Measurements from ENCODE around the gene BATF.

Gene BATF

GRCh38 chr14:75501080-75501479 is 21.2 kb upstream of the BATF start:
- DNase-seq: no peak

- no peak for DNase-seq
Observed at GRCh38 chr14:75504411-75504810, 17.9 kb upstream of the BATF start.

GRCh38 chr14:75506930-75507329 is 15.3 kb upstream of the BATF start:
- no peak for DNase-seq

- DNase-seq: peak; percentile 55
Observed at GRCh38 chr14:75510547-75510946, 11.7 kb upstream of the BATF start.

DNA sequence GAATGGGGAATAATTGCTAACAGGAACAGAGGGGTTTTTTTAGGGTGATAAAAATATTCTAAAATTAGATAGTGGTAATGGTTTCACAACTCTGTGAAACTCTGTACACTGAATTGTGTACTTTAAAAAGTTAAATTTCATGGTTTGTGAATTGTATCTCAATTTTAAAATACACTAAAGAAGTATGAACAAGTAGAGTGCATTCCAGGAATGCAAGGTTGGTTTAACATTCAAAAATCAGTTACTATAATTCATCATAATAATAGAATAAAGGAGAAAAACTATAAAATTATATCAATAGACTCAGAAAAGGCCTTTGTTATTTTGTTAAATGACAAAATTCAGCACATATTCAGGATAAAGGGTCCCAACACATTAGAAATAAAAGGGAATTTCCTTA is 11.1 kb upstream of the BATF start:
- DNase-seq: no peak

GRCh38 chr14:75513911-75514672 is 8.2 kb upstream of the BATF start:
- DNase-seq: no peak

GRCh38 chr14:75514673-75515628 is 7.3 kb upstream of the BATF start:
- peak; percentile 92 for DNase-seq

- peak; percentile 68 for DNase-seq
Observed at GRCh38 chr14:75515629-75515996, 6.7 kb upstream of the BATF start.

GRCh38 chr14:75518625-75519024 is 3.6 kb upstream of the BATF start:
- DNase-seq: peak; percentile 57

DNA sequence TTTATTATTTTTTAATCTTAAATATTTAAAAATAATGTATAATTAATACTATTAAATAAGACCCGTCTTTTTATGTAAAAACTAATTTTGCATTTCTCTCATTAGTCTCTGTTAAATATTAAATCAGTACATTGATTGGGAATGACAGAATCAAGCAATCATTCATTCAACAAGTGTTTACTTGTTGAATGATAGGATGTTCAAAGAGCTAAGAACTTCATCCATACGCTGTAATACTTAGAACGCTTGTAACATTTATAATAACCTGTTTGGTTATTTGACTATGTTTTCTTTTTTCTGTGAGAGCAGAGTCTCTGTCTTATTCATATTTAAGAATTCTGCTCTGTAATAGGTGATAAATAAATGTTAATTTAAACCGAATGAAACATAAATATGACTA is 2.9 kb upstream of the BATF start:
- DNase-seq: no peak

DNA sequence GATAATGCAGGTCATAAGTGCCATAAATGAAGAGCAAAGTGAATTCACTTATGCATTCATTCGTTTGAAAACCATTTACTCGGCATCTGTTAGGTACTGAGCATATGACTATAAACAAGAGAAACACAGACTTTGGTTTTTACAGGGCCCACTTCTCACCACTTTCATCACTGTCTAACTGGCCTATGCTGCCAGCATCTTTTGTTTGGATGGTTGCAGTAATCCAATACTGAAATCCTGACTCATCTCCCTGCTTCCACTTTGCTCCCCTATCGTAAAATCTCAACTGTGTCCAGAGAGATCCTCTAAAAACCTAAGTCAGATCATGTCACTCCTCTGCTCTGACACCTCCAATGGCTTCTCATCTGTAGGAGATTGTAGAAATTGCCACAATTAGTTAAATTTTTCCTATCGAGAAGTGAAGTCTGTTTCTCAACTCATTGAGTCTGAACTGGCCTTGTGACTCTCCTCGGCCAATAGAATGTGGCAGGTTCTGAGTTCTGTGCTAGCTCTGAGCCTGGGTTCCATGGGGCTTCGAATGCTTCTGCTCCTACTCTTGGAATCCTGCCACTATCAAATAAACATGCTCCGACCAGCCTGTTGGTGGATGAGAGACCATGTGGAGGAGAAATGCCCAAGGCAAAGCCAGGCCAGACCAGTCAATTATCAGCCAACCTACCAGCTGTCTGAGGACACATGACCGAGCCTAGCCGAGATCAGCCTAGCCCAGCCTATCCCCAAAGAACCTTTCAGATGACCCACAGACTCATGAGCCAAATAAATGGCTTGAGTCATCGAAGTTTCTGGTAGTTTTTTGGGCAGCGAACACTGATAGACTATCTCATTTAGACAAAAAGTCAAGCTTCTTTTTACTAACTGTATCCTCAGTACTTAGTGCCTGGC is 2.2 kb upstream of the BATF start:
- DNase-seq: peak; percentile 55

DNA sequence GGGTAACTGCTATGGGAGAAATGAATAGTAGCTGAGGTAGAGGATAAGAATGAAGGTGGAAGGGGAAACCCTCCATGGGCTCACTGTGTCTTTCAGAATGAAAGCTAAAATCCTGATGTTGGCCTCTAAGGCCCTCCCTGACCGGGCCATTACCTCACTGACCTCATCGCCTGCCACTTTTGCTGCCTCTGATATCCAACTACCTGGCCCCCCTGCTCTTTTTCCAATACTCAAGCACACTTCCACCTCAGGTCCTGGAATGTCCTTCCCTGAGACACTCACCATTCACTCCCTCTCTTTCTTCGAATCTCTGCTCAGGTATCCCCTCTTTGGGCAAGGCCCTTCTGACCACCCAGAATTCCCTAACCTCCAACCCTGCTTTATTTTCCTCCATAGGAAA is 1.4 kb upstream of the BATF start:
- no peak for DNase-seq

- DNase-seq: peak; percentile 50
Observed at GRCh38 chr14:75521415-75522199, 662 bp upstream of the BATF start.

DNA sequence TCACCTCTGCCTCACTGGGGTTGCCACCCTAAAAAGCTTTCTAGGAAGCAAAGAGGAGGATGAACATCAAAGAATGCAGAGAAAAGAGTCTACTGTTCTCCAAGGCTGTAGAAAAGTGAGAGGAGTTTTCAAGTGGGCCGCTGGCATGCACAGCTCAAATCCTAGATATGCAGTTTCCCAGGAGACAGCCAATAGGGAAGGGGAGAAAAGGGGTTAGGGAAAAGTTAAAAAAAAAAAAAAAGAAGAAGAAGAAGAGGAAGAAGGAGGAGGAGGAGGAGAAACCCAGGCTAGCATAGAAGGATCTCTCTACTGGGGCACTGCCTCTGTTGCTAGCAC is 682 bp downstream of the BATF start:
- no peak for DNase-seq

DNA sequence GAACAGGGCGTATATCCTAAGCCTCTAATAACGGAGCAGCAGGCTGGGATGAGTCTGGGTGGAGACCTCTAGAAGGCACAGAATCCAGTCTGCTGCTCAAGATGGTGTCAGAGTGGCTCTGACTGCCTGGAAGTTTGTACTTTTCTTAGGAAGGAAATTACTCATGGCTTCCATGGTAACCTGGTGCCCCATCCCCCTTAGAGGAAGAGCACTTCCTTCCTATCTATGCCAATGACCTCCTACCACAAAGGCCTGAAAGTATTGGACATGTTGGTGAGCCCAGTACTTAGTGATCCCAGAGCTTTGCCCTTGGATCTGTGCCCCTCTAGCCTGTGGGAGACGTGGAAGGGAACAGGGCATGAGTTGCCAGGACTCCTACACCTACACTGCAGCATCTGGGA is 1.5 kb downstream of the BATF start:
- DNase-seq: peak; percentile 59

- no peak for DNase-seq
Observed at GRCh38 chr14:75525969-75526368, 3.7 kb downstream of the BATF start.

DNA sequence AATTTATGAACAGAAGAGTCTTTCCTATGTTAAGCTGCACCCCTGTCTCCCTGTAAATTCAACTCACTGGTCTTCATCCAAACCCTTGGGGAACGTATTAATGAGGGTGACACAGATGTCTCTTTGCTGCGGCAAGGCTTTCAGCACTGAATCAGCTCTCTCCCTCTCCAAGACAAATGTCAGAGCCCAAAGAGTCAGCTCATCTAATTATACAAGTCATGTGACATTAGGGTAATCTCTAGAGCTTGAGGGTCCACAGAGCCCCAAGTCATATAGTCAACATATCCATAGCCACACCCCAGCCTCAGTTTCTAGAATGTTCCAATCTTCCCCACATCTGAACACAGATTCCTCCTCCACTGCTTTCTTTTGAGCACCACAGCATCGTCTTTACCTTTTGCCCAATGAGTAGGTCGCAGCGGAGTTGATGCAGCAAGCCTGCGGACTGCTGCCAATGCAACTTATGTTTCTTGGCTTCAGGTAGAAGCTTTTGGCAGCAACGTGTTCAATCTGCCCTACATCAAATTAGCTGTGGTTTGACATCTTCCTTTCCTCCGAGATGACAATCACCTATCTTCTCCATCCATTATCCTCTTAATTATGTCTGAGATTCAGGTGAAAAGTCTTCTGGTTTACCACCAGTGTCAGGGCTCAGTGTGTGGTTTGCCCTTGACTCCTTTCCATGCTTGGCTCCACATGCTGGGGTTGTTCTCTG is 5.3 kb downstream of the BATF start:
- DNase-seq: no peak

DNA sequence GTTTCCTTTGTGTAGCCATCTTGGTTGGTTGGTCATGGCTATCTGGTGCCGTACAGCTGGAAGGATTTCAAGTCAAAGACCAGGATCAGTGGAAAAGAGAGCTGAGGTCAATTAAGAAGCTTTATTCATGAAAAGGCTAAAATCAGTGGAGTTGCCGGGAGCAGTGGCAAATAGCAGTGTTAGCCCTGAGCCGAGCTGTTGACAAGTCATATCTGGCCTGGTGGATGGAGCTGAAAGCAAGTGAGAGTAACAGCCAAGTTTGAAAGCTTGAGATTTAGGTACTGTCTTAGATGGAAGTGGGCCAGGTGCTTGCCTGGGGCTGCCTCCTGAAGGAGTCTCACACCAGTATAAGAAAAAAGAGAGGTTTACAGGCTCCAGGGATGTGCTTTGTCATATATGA is 9.0 kb downstream of the BATF start:
- no peak for DNase-seq

DNA sequence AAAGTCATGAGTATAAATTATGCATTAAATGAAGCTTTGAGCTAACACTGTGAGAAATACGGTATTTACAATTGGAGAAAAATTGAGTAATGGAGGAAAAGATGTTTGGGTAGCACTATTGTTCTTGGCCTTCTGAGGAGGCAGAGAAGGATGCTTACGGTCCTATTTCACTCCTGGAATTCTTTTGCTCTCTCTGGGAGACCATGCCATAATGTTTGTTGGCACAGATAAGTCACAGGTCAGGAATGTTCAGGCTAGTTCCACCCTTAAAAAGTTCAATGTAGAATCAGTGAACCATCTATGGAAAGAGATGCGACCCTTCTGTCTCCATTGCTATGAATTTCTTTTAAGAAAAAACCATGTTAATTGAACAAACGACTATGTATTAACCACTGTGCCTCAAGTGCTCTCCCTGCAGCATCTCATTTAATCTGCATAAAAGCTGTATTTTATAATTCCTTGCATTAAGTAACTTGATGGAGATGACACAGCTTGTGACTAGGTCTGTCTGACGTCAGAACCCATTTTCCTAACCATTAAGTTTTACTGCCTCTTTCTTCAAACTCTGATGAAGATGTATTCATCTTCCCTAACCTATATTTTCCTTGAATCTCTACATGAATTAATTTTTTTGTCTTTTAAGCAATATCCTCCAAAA is 9.5 kb downstream of the BATF start:
- peak; percentile 30 for DNase-seq

DNA sequence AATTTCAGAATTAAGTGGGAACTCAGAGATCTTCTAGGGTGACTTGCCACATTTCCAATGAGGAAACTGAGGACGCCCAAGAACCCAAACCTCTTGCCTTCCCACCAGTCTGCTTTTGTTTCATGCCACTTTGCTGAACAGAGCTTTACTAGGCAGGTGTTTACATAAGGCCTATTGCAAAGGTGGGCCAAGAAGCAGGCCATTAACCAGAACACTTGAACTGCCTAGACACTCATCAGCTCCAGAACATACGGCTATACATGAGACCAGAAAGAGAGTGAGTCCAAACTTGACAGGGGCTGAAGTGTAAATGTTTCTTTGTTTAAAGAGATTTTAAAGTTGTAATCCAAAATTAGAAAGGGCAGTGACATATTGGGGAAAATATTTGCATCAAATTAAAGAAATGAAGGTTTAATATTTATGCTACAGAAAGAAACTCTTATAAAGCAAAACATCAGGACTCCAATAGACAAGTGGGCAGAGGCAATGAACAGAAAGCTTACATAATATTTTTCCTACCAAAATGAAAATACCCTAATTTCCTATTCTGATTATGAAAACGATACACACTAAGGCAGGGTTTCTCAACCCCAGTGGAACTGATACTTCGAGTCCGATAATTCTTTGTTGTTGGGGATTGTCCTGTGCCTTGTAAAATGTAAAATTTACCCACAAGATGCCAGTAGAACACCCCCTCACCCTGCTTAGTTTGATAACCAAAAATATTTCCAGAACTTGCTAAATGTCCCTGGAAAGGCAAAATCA is 11.7 kb downstream of the BATF start:
- peak; percentile 60 for DNase-seq

Data from suppressor macrophage treated with lipopolysaccharide for 4 hours (primary cell).